Nephron progenitor cell (in vitro differentiated cells): ENCODE results near the gene CDH24.
A peak's percentile ranks its signal among the peaks of the same experiment; 100 is the strongest.

Source experiments
- DNase-seq: peaks from one replicate; pipeline ENCODE4 v3.0.0; 2021
- H3K27ac Mint-ChIP-seq: 2 replicates; pipeline ENCODE4 v1.8.0; 2021; ENCODE audit warnings: mild to moderate bottlenecking, moderate library complexity, mixed read lengths
- H3K27me3 Mint-ChIP-seq: 2 replicates; pipeline ENCODE4 v1.8.0; 2021; ENCODE audit warnings: mild to moderate bottlenecking, low read depth, mixed read lengths; ENCODE audit not compliant: poor library complexity
- H3K36me3 Mint-ChIP-seq: 2 replicates; pipeline ENCODE4 v1.8.0; 2021; ENCODE audit warnings: low read depth, mixed read lengths
- H3K4me1 Mint-ChIP-seq: 2 replicates; pipeline ENCODE4 v1.8.0; 2021; ENCODE audit warnings: mixed read lengths
- H3K4me3 Mint-ChIP-seq: 2 replicates; pipeline ENCODE4 v1.8.0; 2021; ENCODE audit warnings: mild to moderate bottlenecking, moderate library complexity, mixed read lengths
- H3K9me3 Mint-ChIP-seq: 2 replicates; pipeline ENCODE4 v1.8.0; 2021; ENCODE audit warnings: mild to moderate bottlenecking, moderate library complexity, mixed read lengths
- TF ChIP-seq, protein P1 (sequence below): fragments of 200-600 bp; sonication (generic); IDR thresholded peaks from 2 replicates; pipeline ENCODE4 v1.5.0; 2021; ENCODE audit warnings: antibody characterized with exemption

Gene CDH24

DNA sequence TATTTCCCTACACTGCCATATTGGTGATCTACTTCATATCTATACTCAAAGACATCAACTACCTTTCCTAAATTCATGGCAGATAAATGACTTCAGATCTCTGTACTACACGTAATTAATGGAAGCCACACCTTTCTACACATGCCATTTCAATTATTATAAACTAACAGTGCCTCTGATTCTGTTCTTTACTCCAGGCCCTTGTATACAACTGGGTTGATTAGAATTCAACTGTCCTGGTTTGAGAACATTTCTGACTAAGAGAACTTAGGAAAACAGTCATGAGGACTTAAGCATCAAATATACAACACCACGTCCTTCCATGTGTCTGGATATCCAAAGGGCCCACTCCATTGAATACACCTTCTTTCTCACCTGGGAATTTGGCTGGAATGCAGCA lies 35.8 kb upstream of the CDH24 start:
- H3K36me3 Mint-ChIP-seq: peaks cover 40% of the 10 kb centered on the region
- H3K27ac Mint-ChIP-seq: no peak overlapping the region
- no peaks in the 10 kb centered on the region for H3K27me3 Mint-ChIP-seq
- DNase-seq: no peak
- no peaks in the 10 kb centered on the region for H3K9me3 Mint-ChIP-seq
- TF ChIP-seq, protein P1, sequence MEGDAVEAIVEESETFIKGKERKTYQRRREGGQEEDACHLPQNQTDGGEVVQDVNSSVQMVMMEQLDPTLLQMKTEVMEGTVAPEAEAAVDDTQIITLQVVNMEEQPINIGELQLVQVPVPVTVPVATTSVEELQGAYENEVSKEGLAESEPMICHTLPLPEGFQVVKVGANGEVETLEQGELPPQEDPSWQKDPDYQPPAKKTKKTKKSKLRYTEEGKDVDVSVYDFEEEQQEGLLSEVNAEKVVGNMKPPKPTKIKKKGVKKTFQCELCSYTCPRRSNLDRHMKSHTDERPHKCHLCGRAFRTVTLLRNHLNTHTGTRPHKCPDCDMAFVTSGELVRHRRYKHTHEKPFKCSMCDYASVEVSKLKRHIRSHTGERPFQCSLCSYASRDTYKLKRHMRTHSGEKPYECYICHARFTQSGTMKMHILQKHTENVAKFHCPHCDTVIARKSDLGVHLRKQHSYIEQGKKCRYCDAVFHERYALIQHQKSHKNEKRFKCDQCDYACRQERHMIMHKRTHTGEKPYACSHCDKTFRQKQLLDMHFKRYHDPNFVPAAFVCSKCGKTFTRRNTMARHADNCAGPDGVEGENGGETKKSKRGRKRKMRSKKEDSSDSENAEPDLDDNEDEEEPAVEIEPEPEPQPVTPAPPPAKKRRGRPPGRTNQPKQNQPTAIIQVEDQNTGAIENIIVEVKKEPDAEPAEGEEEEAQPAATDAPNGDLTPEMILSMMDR: no peak
- H3K4me1 Mint-ChIP-seq: peaks cover 6% of the 10 kb centered on the region
- H3K4me3 Mint-ChIP-seq: no peak overlapping the region

DNA sequence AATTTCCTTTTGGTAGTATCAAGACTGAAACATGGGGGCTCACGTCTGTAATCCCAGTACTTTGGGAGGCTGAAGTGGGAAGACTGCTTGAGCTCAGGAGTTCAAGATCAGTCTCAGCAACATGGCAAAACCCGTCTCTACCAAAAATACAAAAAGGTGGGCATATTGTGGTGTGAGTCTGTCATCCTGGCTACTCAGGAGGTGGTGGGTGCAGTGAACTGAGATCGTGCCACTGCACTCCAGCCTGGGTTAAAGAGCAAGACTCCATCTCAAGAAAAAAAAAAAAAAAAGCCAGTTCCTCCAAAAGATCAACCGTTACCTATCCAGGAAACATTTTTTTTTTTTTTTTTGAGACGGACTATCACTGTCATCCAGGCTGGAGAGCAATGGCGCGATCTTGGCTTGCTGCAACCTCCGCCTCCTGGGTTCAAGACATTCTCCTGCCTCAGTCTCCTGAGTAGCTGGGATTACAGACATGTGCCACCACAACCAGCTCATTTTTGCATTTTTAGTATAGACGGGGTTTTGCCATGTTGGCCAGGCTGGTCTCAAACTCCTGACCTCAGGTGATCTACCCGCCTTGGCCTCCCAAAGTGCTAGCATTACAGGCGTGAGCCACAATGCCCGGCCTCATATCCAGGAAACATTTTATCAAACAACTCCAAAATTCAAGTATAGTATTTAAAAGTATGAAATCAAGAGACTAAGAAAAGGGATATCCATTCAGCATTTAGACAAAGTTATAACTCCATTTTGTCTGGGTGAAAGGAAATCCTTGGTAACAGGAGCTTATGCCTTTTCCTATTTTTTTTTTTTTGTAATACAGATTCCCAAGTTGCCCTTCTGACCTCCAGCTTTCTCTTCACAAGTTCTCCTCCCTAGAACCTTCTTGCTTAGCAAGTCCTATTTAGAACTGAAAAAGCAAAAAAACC lies 34.2 kb upstream of the CDH24 start:
- no peaks in the 10 kb centered on the region for H3K27me3 Mint-ChIP-seq
- no peak overlapping the region for H3K27ac Mint-ChIP-seq
- TF ChIP-seq, protein P1: no peak
- H3K36me3 Mint-ChIP-seq: peaks cover 42% of the 10 kb centered on the region
- no peaks in the 10 kb centered on the region for H3K9me3 Mint-ChIP-seq
- peaks cover 6% of the 10 kb centered on the region for H3K4me1 Mint-ChIP-seq
- H3K4me3 Mint-ChIP-seq: no peak overlapping the region
- DNase-seq: no peak

DNA sequence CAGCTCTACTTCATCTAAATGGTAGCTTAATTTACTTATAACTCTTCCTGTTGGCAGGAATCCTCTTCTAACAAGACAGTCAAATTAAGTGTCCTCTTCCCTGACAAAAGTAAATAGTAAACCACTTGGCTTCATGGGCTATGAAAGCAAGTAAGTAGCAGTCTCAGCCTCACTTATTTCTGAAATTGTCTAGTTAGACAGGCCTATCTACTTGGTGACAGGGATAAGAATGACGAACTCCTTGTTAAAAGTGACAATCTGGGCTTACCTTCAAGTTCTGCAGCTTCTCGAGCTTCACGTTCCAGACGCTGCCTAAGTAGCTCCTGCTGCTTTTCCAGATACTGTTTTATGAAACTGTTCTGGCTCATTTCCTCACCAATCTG lies 32.9 kb upstream of the CDH24 start:
- TF ChIP-seq, protein P1: no peak
- H3K9me3 Mint-ChIP-seq: no peaks in the 10 kb centered on the region
- H3K36me3 Mint-ChIP-seq: peaks cover 54% of the 10 kb centered on the region
- H3K27me3 Mint-ChIP-seq: no peaks in the 10 kb centered on the region
- no peak overlapping the region for H3K27ac Mint-ChIP-seq
- DNase-seq: no peak
- H3K4me1 Mint-ChIP-seq: peaks cover 6% of the 10 kb centered on the region
- no peak overlapping the region for H3K4me3 Mint-ChIP-seq

DNA sequence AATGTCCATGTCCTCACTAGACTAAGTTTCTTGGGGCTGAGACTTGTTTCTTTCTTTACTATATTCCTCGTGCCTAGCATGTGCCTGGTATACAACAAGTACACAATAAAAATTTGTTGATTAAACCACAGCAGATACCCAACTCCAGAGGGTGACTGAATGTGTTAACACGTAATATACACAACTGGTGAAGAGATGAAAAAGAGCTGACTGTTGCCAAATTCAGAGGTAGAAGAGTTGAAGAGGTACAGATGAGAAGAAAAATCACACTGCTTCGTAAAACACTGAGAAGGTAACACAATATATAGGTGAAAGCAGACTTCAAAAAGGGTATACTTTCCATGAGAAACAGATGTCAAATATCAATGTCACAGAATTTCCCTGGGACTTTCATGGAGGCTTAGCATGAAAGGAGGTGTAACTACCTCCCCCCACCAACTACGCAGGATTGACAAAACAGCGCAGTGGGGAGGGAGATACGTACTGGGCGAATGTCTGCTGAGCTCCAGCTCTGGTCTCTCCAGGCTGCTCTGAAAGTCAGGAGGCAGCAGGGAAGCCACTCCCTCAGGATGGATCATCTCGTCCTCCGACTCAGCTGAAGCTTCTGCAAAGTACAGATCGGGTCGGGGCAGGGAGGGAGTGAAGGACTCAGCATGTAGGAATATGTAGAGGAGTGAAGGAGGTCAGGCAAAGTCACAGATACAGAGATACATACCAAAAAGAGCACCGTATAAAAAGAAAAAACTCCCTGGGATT lies 32.4 kb upstream of the CDH24 start:
- no peak for DNase-seq
- H3K27ac Mint-ChIP-seq: peak overlapping the region; percentile 6
- H3K4me1 Mint-ChIP-seq: peaks cover 6% of the 10 kb centered on the region
- no peak overlapping the region for H3K4me3 Mint-ChIP-seq
- no peaks in the 10 kb centered on the region for H3K9me3 Mint-ChIP-seq
- H3K27me3 Mint-ChIP-seq: no peaks in the 10 kb centered on the region
- peaks cover 60% of the 10 kb centered on the region for H3K36me3 Mint-ChIP-seq
- TF ChIP-seq, protein P1: no peak

DNA sequence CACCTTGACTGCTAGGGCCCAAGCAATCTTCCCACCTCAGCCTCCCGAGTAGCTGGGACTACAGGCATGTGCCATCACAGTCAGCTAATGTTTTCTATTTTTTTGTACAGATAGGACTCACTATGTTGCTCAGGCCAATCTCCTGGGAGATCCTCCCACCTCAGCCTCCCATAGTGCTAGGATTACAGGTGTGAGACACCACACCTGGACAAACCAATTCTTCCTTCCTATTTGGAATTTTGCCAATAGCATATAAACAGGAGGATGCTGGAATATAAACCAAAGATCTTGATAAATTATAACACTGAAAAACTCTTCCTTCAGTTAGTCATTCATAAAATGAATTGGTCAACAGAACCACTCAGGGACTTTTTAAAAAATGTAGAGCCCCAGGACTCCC lies 29.2 kb upstream of the CDH24 start:
- Mint-ChIP-seq H3K4me1 (no peaks in the 10 kb centered on the region), H3K27ac (no peak overlapping the region), H3K9me3 (no peaks in the 10 kb centered on the region), H3K36me3 (peaks cover 71% of the 10 kb centered on the region), H3K4me3 (no peak overlapping the region), H3K27me3 (no peaks in the 10 kb centered on the region)
- TF ChIP-seq, protein P1: no peak
- DNase-seq: no peak
